GM21737 (cell line): ENCODE results near the gene TMEM132A.
"Not testable (repeated sequence)": the region's sequence is repeated elsewhere in the genome, so short reads cannot be mapped to it uniquely, and the experiment has no call there.

Source experiments
- ATAC-seq: cut with Tn5 transposase; IDR thresholded peaks from one replicate; pipeline ENCODE4 v1.9.1; 2021; ENCODE audit warnings: mild to moderate bottlenecking, moderate library complexity; ENCODE audit not compliant: unreplicated experiment

The TMEM132A gene

GRCh38 chr11:60902625-60903024, 21.6 kb upstream of the TMEM132A start:
- ATAC-seq: no peak

GRCh38 chr11:60905047-60905446, 19.2 kb upstream of the TMEM132A start:
- no peak for ATAC-seq

GRCh38 chr11:60905551-60906113, 18.6 kb upstream of the TMEM132A start:
- no peak for ATAC-seq

- ATAC-seq: peak; percentile 73
Observed at GRCh38 chr11:60906132-60906972, 17.9 kb upstream of the TMEM132A start, which contains the start of gene PRPF19. Gene PRPF19, minus strand, starts transcription at chr11:60906585. Its CDS starts 203 bp downstream, at chr11:60906382.

GRCh38 chr11:60908803-60909202, 15.5 kb upstream of the TMEM132A start:
- ATAC-seq: no peak

- not testable (repeated sequence) for ATAC-seq
Observed at GRCh38 chr11:60909680-60910280, 14.5 kb upstream of the TMEM132A start.

GRCh38 chr11:60910281-60910687, 14.0 kb upstream of the TMEM132A start:
- ATAC-seq: peak; percentile 31

GRCh38 chr11:60910711-60911380, 13.4 kb upstream of the TMEM132A start:
- no peak for ATAC-seq

GRCh38 chr11:60912223-60912850, 11.9 kb upstream of the TMEM132A start:
- ATAC-seq: no peak

GRCh38 chr11:60912851-60913528, 11.3 kb upstream of the TMEM132A start:
- no peak for ATAC-seq

GRCh38 chr11:60913793-60914632, 10.2 kb upstream of the TMEM132A start, which contains the start of gene TMEM109:
Gene TMEM109, plus strand, starts transcription at chr11:60914158. Its CDS starts 5,536 bp downstream, at chr11:60919694.
- ATAC-seq: peak; percentile 38

GRCh38 chr11:60914633-60915247, 9.5 kb upstream of the TMEM132A start:
- ATAC-seq: peak; percentile 1

- peak; percentile 55 for ATAC-seq
Observed at GRCh38 chr11:60915248-60915914, 8.9 kb upstream of the TMEM132A start.

- no peak for ATAC-seq
Observed at GRCh38 chr11:60916669-60917206, 7.5 kb upstream of the TMEM132A start.

- no peak for ATAC-seq
Observed at GRCh38 chr11:60917267-60917666, 7.0 kb upstream of the TMEM132A start.

GRCh38 chr11:60918251-60918938, 5.9 kb upstream of the TMEM132A start:
- ATAC-seq: no peak

GRCh38 chr11:60918939-60919265, 5.4 kb upstream of the TMEM132A start:
- ATAC-seq: no peak

GRCh38 chr11:60919320-60919719, 4.9 kb upstream of the TMEM132A start:
- no peak for ATAC-seq
